22Rv1 (cell line): ENCODE data around the gene RNF32.
"Not testable (repeated sequence)": the region's sequence is repeated elsewhere in the genome, so short reads cannot be mapped to it uniquely, and the experiment has no call there.

Experiments
- H3K27ac ChIP-seq: fragments of 450-650 bp; 2 replicates; pipeline ENCODE4 v1.5.1; 2017
- ZFX ChIP-seq: fragments of 450-650 bp; IDR thresholded peaks from 2 replicates; pipeline ENCODE4 v1.6.1; 2017; ENCODE audit warnings: antibody characterized with exemption, borderline replicate concordance
- TF ChIP-seq, protein P1 (sequence below): fragments of 450-650 bp; IDR thresholded peaks from 2 replicates; pipeline ENCODE4 v1.5.1; 2017; ENCODE audit warnings: mild to moderate bottlenecking

Gene RNF32

DNA sequence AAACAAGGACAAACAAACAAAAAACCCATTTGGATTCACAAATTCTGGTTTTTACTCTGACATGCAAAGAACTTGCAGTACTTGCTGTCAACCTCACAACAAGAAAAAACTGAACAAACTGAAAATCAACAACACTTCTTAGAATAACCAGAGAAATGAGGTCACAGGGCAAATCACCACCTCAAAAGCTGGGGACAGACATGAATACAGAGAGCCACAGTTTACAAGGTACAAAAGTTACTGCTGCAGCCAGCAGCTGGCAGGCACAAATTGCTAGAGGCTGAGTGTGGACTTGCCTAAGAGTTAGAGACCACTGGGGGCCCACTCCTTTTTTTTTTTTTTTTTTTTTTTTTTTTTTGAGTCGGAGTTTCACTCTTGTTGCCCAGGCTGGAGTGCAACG, 15.0 kb upstream of the RNF32 start:
- TF ChIP-seq, protein P1, sequence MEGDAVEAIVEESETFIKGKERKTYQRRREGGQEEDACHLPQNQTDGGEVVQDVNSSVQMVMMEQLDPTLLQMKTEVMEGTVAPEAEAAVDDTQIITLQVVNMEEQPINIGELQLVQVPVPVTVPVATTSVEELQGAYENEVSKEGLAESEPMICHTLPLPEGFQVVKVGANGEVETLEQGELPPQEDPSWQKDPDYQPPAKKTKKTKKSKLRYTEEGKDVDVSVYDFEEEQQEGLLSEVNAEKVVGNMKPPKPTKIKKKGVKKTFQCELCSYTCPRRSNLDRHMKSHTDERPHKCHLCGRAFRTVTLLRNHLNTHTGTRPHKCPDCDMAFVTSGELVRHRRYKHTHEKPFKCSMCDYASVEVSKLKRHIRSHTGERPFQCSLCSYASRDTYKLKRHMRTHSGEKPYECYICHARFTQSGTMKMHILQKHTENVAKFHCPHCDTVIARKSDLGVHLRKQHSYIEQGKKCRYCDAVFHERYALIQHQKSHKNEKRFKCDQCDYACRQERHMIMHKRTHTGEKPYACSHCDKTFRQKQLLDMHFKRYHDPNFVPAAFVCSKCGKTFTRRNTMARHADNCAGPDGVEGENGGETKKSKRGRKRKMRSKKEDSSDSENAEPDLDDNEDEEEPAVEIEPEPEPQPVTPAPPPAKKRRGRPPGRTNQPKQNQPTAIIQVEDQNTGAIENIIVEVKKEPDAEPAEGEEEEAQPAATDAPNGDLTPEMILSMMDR, result no peak
- TF ChIP-seq ZFX, result no peak
- no peak overlapping the region for H3K27ac ChIP-seq

DNA sequence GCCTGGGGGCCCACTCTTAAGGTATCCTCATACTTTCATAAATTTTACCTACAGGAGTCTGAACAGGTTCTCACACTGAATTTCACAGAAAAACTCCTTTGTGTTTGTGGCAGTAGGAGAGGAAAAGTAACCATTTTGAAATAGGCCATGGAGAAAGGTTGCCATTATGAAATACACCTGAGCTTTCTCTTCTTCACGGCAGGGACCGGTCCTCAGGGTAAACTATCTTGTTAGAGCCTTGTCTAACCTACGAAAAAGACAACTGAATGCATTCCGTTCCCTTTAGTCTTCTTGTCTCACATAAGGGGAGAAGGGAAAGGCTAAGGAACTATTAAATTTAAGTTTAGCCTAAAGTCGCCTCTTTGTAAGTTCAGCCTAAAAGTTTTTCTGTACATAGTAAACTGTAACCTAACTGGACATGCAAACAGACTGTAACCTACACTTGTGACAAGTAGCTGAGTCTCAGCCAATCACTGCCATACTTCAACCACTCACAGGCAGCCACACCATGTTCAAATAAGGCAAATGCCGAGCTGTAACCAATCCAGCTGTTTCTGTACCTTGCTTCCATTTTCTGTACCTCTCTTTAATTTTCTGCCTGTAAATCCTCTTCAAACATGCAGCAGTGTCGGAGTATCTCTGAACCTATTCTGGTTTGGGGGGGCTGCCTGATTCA, 14.2 kb upstream of the RNF32 start:
- no peak for TF ChIP-seq ZFX
- TF ChIP-seq, protein P1, result no peak
- no peak overlapping the region for H3K27ac ChIP-seq

DNA sequence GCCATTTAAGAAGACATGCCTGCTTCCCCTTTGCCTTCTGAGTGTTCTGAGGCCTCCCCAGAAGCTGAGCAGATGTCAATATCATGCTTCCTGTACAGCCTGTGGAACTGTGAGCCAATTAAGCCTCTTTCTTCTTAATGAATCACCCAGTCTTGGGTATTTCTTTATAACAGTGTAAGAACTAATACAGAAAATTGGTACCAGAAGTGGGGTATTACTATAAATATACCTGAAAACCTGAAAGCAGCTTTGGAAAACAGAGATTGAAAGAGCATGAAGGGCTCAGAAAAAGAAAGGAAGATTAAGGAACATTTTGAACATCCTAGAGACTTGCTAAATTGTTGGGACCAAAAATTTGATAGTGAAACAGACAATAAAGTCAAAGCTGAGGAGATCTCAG, 12.0 kb upstream of the RNF32 start:
- TF ChIP-seq, protein P1, result no peak
- no peak for TF ChIP-seq ZFX

DNA sequence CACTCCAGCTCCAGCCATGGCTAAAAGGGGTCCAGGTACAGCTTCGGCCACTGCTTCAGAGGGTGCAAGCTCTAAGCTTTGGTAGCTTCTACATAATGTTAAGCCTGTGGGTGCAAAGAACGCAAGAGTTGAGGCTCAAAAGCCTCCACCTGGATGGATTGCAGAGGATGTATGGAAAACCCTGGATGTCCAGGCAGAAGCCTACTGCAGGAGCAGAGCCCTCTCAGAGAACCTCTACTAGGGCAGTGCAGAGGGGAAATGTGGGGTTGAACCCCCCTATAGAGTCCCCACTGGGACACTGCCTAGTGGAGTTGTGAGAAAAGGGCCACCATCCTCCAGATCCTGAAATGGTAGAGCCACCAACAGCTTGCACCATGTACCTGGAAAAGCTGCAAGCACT, 10.7 kb upstream of the RNF32 start:
- no peak for TF ChIP-seq ZFX
- TF ChIP-seq, protein P1, result no peak

More for the DNA sequence above, 12.0 kb upstream of the RNF32 start:
- H3K27ac ChIP-seq, result no peak overlapping the region

DNA sequence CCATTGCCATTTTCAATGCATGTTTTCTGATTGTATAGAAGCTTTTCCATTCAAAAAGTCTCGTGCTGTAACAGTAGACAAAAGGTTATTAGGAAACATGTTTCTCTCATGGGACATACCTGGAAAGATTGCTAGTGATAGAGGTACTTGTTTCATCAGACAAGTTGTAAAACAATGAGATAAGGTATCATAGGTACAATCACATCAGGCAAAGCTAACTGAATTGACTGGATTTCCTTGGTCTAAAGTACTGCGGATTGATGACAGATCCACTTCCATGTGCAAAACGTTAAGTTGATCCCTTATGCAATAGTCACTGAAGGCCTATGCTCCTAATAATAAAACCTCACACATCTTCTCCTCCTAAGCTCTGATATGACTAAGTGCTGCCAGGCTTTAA, 6.5 kb upstream of the RNF32 start:
- H3K27ac ChIP-seq, result no peak overlapping the region
- TF ChIP-seq, protein P1, result no peak
- TF ChIP-seq ZFX, result no peak

More for the DNA sequence above, 10.7 kb upstream of the RNF32 start:
- no peak overlapping the region for H3K27ac ChIP-seq

DNA sequence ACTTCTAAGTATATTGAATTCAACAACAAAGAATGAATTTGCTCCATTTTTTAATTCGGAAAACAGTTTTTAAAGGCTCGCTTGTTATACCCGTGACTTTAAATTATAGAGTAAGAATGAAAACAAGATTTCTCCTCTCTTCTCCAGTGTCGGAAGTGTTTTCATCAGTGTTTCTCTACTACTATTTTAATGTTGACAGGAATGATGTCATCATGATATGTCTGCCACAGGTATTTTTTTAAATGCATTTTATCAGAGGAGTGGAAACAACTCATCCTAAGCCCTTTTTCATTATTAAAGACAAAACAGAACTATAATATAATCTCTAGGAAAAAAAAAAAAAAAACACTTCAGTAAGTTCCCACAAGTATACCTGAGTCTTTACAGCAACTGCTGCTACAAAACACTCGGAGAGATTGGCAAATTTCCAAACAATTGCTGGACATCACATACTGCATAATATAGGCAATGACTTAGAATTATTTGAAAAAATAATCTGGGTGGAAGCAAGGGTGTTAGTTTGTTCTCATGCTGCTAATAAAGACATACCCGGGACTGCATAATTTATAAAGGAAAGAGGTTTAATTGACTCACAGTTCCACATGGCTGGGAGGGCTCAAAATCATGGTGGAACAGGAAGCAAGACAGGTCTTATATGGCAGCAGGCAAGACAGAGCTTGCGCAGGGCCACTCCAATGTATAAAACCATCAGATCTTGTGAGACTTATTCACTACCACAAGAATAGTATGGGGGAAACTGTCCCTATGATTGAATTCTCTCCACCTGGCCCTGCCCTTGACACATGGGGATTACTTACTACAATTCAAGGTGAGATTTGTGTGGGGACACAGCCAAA, 4.8 kb upstream of the RNF32 start:
- H3K27ac ChIP-seq, result no peak overlapping the region
- TF ChIP-seq, protein P1, result no peak
- no peak for TF ChIP-seq ZFX

DNA sequence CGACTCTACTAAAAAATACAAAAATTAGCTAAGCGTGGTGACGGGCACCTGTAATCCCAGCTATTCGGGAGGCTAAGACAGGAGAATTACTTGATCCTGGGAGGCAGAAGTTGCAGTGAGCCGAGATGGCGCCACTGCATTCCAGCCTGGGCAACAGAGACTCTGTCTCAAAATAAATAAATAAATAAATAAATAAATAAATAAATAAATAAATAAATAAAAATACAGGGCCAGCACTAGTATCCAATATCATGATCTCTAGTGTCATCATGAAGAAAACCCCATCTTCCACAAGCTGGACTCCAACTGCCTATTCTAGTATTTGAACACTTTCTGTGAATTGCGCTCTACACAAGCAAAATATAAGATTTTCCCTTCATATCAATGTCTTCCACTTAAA, 3.5 kb upstream of the RNF32 start:
- H3K27ac ChIP-seq, result not testable (repeated sequence)
